Measurements from ENCODE around the gene RAB11FIP4.

- TF ChIP-seq CTCF (conservative IDR thresholded peaks at IDR 0.05 in 1 of 2, IDR thresholded peaks at IDR 0.05 in 1 of 2; ENCODE audit: low read depth in 1 of 2, low read length in 2 of 2), result no peak
- no peak for TF ChIP-seq EZH2 (IDR thresholded peaks at IDR 0.05; ENCODE audit: low read length, missing control alignments)
These were observed 37.0 kb downstream of the RAB11FIP4 start for GRCh38 chr17:31428512-31428911.
